Endothelial cell of umbilical vein (primary cell): ENCODE data around the gene SESN1. TPM values are rescaled to one million over a fixed set of nuclear protein-coding genes. Genes with fewer than 3 reads are reported as not detected.

Experiments used
- BruUV-seq: library from RNA; stranded (reverse); fragments of 400-500 nt; replicated peaks from 2 replicates; lab custom pipeline; 2021; lab: Mats Ljungman, UMichigan
- CTCF ChIA-PET: fragments of 300-600, 350-600 bp; sonication (Branson Sonifier 250); formaldehyde crosslinking; loops from one replicate; lab custom pipeline; 2021; ENCODE audit warnings: antibody characterized with exemption, inconsistent platforms; lab: Charles Lee
- POLR2A ChIA-PET: fragments of 300-600, 350-600 bp; sonication (Branson Sonifier 250); formaldehyde crosslinking; loops from one replicate; lab custom pipeline; 2021; ENCODE audit warnings: antibody characterized with exemption, inconsistent platforms; lab: Charles Lee
- DNase-seq: peaks from one replicate; pipeline ENCODE4 v3.0.0-alpha.2; 2011; ENCODE audit warnings: low read depth, low spot score
- FAIRE-seq: peaks from 2 replicates; lab custom pipeline; 2011; peaks lifted over from hg19 to GRCh38; lab: Jason Lieb, UNC
- H2AFZ ChIP-seq: 2 replicates; pipeline ENCODE4 v1.6.0; 2012; ENCODE audit warnings: low read depth, low read length, control low read depth, inconsistent platforms
- H3K27ac ChIP-seq: 2 replicates; pipeline ENCODE4 v1.5.1; 2011; ENCODE audit warnings: low read depth, mild to moderate bottlenecking, control low read depth, low read length, moderate library complexity; ENCODE audit not compliant: insufficient read depth
- H3K27me3 ChIP-seq, 2 experiments: 2 replicates each; pipeline versions ENCODE4 v1.6.0 to v1.6.1; 2011; ENCODE audit warnings: low read length in 2 of 2, mixed read lengths in 1 of 2; ENCODE audit not compliant: control insufficient read depth in 2 of 2, insufficient read depth in 2 of 2
- H3K36me3 ChIP-seq, 2 experiments: 2 replicates in 1 of 2; 3 replicates in 1 of 2; pipeline ENCODE4 v1.5.1; 2011; ENCODE audit warnings: low read length in 2 of 2, mild to moderate bottlenecking in 1 of 2, moderate library complexity in 1 of 2; ENCODE audit not compliant: control insufficient read depth in 2 of 2, insufficient read depth in 2 of 2; ENCODE audit errors: extremely low read depth in 1 of 2
- H3K4me1 ChIP-seq: 3 replicates; pipeline ENCODE4 v1.5.1; 2011; ENCODE audit warnings: mild to moderate bottlenecking, low read length; ENCODE audit not compliant: control insufficient read depth, insufficient read depth; ENCODE audit errors: extremely low read depth
- H3K4me2 ChIP-seq: 2 replicates; pipeline ENCODE4 v1.6.1; 2011; ENCODE audit warnings: low read length, control low read depth, mixed read lengths; ENCODE audit not compliant: insufficient read depth
- H3K4me3 ChIP-seq, 3 experiments: fragments of 200-600 bp in 1 of 3; sonication (generic), shearing (Covaris generic) in 1 of 3; replicated peaks in 1 of 3; 2 replicates each; pipeline ENCODE4 v1.5.1; 2011 to 2016; ENCODE audit warnings: control low read depth in 3 of 3, low read length in 3 of 3, mild to moderate bottlenecking in 2 of 3, inconsistent platforms in 1 of 3, low read depth in 1 of 3, moderate library complexity in 1 of 3; ENCODE audit not compliant: insufficient read depth in 1 of 3
- H3K79me2 ChIP-seq: 2 replicates; pipeline ENCODE4 v1.6.0; 2012; ENCODE audit warnings: low read length, inconsistent platforms; ENCODE audit not compliant: control insufficient read depth, insufficient read depth
- H3K9ac ChIP-seq: replicated peaks from 2 replicates; pipeline ENCODE3; 2011; ENCODE audit warnings: low read length, control low read depth; ENCODE audit not compliant: insufficient read depth; ENCODE audit errors: extremely low read depth
- H3K9me1 ChIP-seq: replicated peaks from 3 replicates; pipeline ENCODE4 v1.6.0; 2011; ENCODE audit warnings: mild to moderate bottlenecking, low read length; ENCODE audit not compliant: control insufficient read depth, insufficient read depth; ENCODE audit errors: extremely low read depth
- H3K9me3 ChIP-seq: replicated peaks from 2 replicates; pipeline ENCODE4 v1.5.1; 2012; ENCODE audit warnings: low read length, inconsistent platforms; ENCODE audit not compliant: control insufficient read depth, insufficient read depth
- H4K20me1 ChIP-seq: replicated peaks from 2 replicates; pipeline ENCODE3; 2011; ENCODE audit warnings: mild to moderate bottlenecking, low read length; ENCODE audit not compliant: control insufficient read depth, insufficient read depth; ENCODE audit errors: extremely low read depth
- CTCF ChIP-seq, 2 donors: IDR thresholded peaks; 1 replicate in 1 of 2; 2 replicates in 1 of 2; pipeline ENCODE4 v1.5.1; 2011; ENCODE audit warnings: low read length in 2 of 2, mild to moderate bottlenecking in 2 of 2, moderate library complexity in 2 of 2, control low read depth in 1 of 2, inconsistent platforms in 1 of 2, low read depth in 1 of 2; ENCODE audit not compliant: insufficient read depth in 1 of 2; ENCODE audit errors: extremely low read depth in 1 of 2
- EZH2 ChIP-seq: IDR thresholded peaks from 2 replicates; pipeline ENCODE4 v1.6.1; 2012; ENCODE audit warnings: borderline replicate concordance, low read depth, mild to moderate bottlenecking, moderate library complexity, low read length, inconsistent platforms; ENCODE audit not compliant: severe bottlenecking
- FOS ChIP-seq: IDR thresholded peaks from 2 replicates; pipeline ENCODE4 v1.6.1; 2011; ENCODE audit warnings: mild to moderate bottlenecking, low read length, moderate library complexity, borderline replicate concordance; ENCODE audit not compliant: insufficient read depth
- GATA2 ChIP-seq: IDR thresholded peaks from 2 replicates; pipeline ENCODE4 v1.7.0; 2011; ENCODE audit warnings: low read depth, mild to moderate bottlenecking, moderate library complexity, mixed read lengths, low read length; ENCODE audit not compliant: insufficient read length, insufficient read depth
- JUN ChIP-seq: IDR thresholded peaks from 2 replicates; pipeline ENCODE4 v1.6.1; 2011; ENCODE audit warnings: borderline replicate concordance, low read depth; ENCODE audit not compliant: insufficient read length, insufficient read depth
- MAX ChIP-seq: IDR thresholded peaks from 2 replicates; pipeline ENCODE4 v1.6.1; 2011; ENCODE audit not compliant: insufficient read depth, insufficient read length
- MYC ChIP-seq: IDR thresholded peaks from one replicate; pipeline ENCODE4 v1.6.1; 2011; ENCODE audit warnings: mild to moderate bottlenecking, low read depth, low read length
- POLR2A ChIP-seq: IDR thresholded peaks from 2 replicates; pipeline ENCODE4 v1.6.1; 2012; ENCODE audit warnings: low read depth, mild to moderate bottlenecking, control low read depth, low read length
- POLR2AphosphoS5 ChIP-seq: IDR thresholded peaks from 2 replicates; pipeline ENCODE4 v1.6.1; 2012; ENCODE audit warnings: low read depth, mild to moderate bottlenecking, control low read depth, low read length, moderate library complexity; ENCODE audit not compliant: insufficient read depth
- dilution Hi-C: fragments of 300-500 bp; cut with MboI; formaldehyde crosslinking; loops from one replicate; pipeline ENCODE4 v1.15.0; 2019; ENCODE audit warnings: low sequenced_read_pairs; ENCODE audit not compliant: extremely low pct_ligation_motif_present
- intact Hi-C: fragments of 100-400 bp; cut with micrococcal nuclease; formaldehyde crosslinking; loops from one replicate; pipeline ENCODE4 v1.10.0; 2022
- polyA plus RNA-seq, 4 experiments: library from polyadenylated mRNA; depleted of rRNA in 3 of 4; stranded (reverse) in 3 of 4; unstranded in 1 of 4; fragments of >200 nt; gene quantifications; 2 replicates each; pipeline versions ENCODE4 v1.2.1 to v1.2.3, GENCODE V29; 2011 to 2012; ENCODE audit warnings: missing spikeins in 1 of 4
- total RNA-seq: library from RNA; stranded (reverse); gene quantifications from 2 replicates; pipeline ENCODE4 v1.2.3, GENCODE V29; 2021

Gene SESN1
- total and polyA plus RNA-seq, 2 donors (not counting 3 experiments of a cell fraction or from before 2014, with no cell fraction given): 7.1 to 15.6 TPM

- DNase-seq: no peak
- peak overlapping the region; percentile 100 for H3K4me2 ChIP-seq
- dilution Hi-C loops (no loop called here), intact Hi-C loops (loop anchor here (10.0 kb wide), 2 partner anchors 837 to 1863 kb away; partner anchors contain the start of gene GTF3C6)
- no peak overlapping the region for H2AFZ ChIP-seq
- H3K36me3 ChIP-seq: no peaks in the 10 kb centered on the region
- no TSS peak for BruUV-seq
- POLR2A ChIA-PET: no interaction called here
- no peaks in the 10 kb centered on the region for H3K27me3 ChIP-seq
- CTCF ChIA-PET: no interaction called here
- no peak overlapping the region for H3K4me3 ChIP-seq
- H4K20me1 ChIP-seq: no peaks in the 10 kb centered on the region
- no peaks in the 10 kb centered on the region for H3K9me3 ChIP-seq
- TF ChIP-seq POLR2A (no peak), MYC (no peak), POLR2AphosphoS5 (no peak), GATA2 (no peak), MAX (no peak), JUN (no peak), FOS (no peak), CTCF (IDR thresholded peaks at IDR 0.05; ENCODE audit: extremely low read depth in 1 of 2, insufficient read depth in 1 of 2, low read depth in 1 of 2, low read length in 2 of 2) (no peak), EZH2 (no peak)
- H3K79me2 ChIP-seq: peaks cover 24% of the 10 kb centered on the region
- H3K27ac ChIP-seq: no peak overlapping the region
- H3K9ac ChIP-seq: no peak overlapping the region
- no peak for FAIRE-seq
- H3K9me1 ChIP-seq: no peaks in the 10 kb centered on the region
- peaks cover 24% of the 10 kb centered on the region for H3K4me1 ChIP-seq
Measured at GRCh38 chr6:109091314-109092024, 3.2 kb downstream of the SESN1 start.
